Measurements from ENCODE around the gene ZNF366. TPM values are rescaled to one million over a fixed set of nuclear protein-coding genes. Genes with fewer than 3 reads are reported as not detected.
A peak's percentile ranks its signal among the peaks of the same experiment; 100 is the strongest.

Gene ZNF366
- total RNA-seq, 4 donors from 2014 or later, result 1.3 to 14.7 (median 3.0) TPM

GRCh38 chr5:72495410-72495809, 11.8 kb downstream of the ZNF366 start:
- no peak overlapping the region for H3K27ac ChIP-seq
- TF ChIP-seq POLR2A (IDR thresholded peaks at IDR 0.05), result no peak
- no peak for TF ChIP-seq CTCF (IDR thresholded peaks at IDR 0.05)
- WGBS, 2 donors, result 65 to 67% methylated on average over 6 of the region's 6 CpGs

GRCh38 chr5:72494623-72495124, 12.5 kb downstream of the ZNF366 start:
- Histone ChIP-seq H3K4me3 (replicated peaks in 1 of 3) (no peak overlapping the region), H3K36me3 (no peaks in the 10 kb centered on the region), H3K27me3 (no peaks in the 10 kb centered on the region), H3K27ac (no peak overlapping the region), H3K4me1 (peaks cover 0 to 4% of the 10 kb centered on the region in 2 donors), H3K9me3 (no peaks in the 10 kb centered on the region)
- TF ChIP-seq POLR2A (IDR thresholded peaks at IDR 0.05), result no peak
- TF ChIP-seq CTCF (IDR thresholded peaks at IDR 0.05), result no peak
- intact Hi-C loops (cut with DNase I), result no loop called here
- DNase-seq, result no peak
- 76% methylated on average over 5 of the region's 5 CpGs for WGBS, 2 donors

More at GRCh38 chr5:72495410-72495809, 11.8 kb downstream of the ZNF366 start:
- H3K4me1 ChIP-seq, result peaks cover 0 to 4% of the 10 kb centered on the region in 2 donors
- H3K4me3 ChIP-seq (replicated peaks in 1 of 3), result no peak overlapping the region
- no peaks in the 10 kb centered on the region for H3K9me3 ChIP-seq
- intact Hi-C loops (cut with DNase I), result no loop called here
- H3K36me3 ChIP-seq, result no peaks in the 10 kb centered on the region
- no peaks in the 10 kb centered on the region for H3K27me3 ChIP-seq
- no peak for DNase-seq

- Histone ChIP-seq H3K27ac (no peak overlapping the region), H3K27me3 (no peaks in the 10 kb centered on the region), H3K36me3 (no peaks in the 10 kb centered on the region), H3K4me3 (replicated peaks in 1 of 3) (no peak overlapping the region), H3K4me1 (peaks cover 0 to 25% of the 10 kb centered on the region in 2 donors), H3K9me3 (no peaks in the 10 kb centered on the region)
- no peak for DNase-seq
- intact Hi-C loops (cut with DNase I), result no loop called here
- TF ChIP-seq CTCF (IDR thresholded peaks at IDR 0.05), result no peak
- no peak for TF ChIP-seq POLR2A (IDR thresholded peaks at IDR 0.05)
Observed at GRCh38 chr5:72489536-72489935, 17.7 kb downstream of the ZNF366 start.

GRCh38 chr5:72488756-72489155, 18.5 kb downstream of the ZNF366 start:
- no peak overlapping the region for H3K27ac ChIP-seq
- H3K27me3 ChIP-seq, result no peaks in the 10 kb centered on the region
- peaks cover 0 to 21% of the 10 kb centered on the region in 2 donors for H3K4me1 ChIP-seq
- no peaks in the 10 kb centered on the region for H3K9me3 ChIP-seq
- DNase-seq, result no peak
- intact Hi-C loops (cut with DNase I), result no loop called here
- TF ChIP-seq POLR2A (IDR thresholded peaks at IDR 0.05) (no peak), CTCF (IDR thresholded peaks at IDR 0.05) (no peak)
- no peak overlapping the region for H3K4me3 ChIP-seq (replicated peaks in 1 of 3)
- no peaks in the 10 kb centered on the region for H3K36me3 ChIP-seq

- intact Hi-C loops (cut with DNase I), result no loop called here
- Histone ChIP-seq H3K27me3 (no peaks in the 10 kb centered on the region), H3K27ac (peak overlapping the region in 1 of 3 donors; percentile 41)
Observed at GRCh38 chr5:72487177-72487576, 20.0 kb downstream of the ZNF366 start.

More at GRCh38 chr5:72487177-72487576, 20.0 kb downstream of the ZNF366 start:
- no peak for TF ChIP-seq CTCF (IDR thresholded peaks at IDR 0.05)
- no peak for TF ChIP-seq POLR2A (IDR thresholded peaks at IDR 0.05)
- no peaks in the 10 kb centered on the region for H3K36me3 ChIP-seq
- 69 to 73% methylated on average over 2 of the region's 2 CpGs for WGBS, 2 donors
- no peaks in the 10 kb centered on the region for H3K9me3 ChIP-seq
- DNase-seq, result no peak
- peaks cover 0 to 21% of the 10 kb centered on the region in 2 donors for H3K4me1 ChIP-seq
- no peak overlapping the region for H3K4me3 ChIP-seq (replicated peaks in 1 of 3)
